ENCODE data around the gene BRI3. TPM values are rescaled to one million over a fixed set of nuclear protein-coding genes. Genes with fewer than 3 reads are reported as not detected.

Gene BRI3
- total and polyA plus RNA-seq, 2 of the 8 experiments (the other 6 are each of a cell fraction or from before 2014, with no cell fraction given): 77.5 to 93.4 TPM

- Histone ChIP-seq H3K23me2 (ENCODE audit: low read depth, low read length) (peaks cover 6% of the 10 kb centered on the region), H3K36me3 (ENCODE audit: control insufficient read depth in 2 of 4, insufficient read depth in 4 of 4, low read length in 3 of 4) (no peaks in the 10 kb centered on the region; a peak in 1 of 8 replicates), H4K8ac (ENCODE audit: extremely low read depth, insufficient read depth, low read length) (peak overlapping the region; percentile 26; the same call in 1 of the 2 replicates), H3K79me1 (ENCODE audit: low read depth, low read length) (no peaks in the 10 kb centered on the region; the same call in 1 of the 2 replicates), H2AFZ (ENCODE audit: low read length) (0 out of 2 replicates have a peak overlapping the region, but pooled peaks have one; percentile 91), H3K4me2 (ENCODE audit: insufficient read depth in 1 of 2, low read depth in 2 of 2, low read length in 2 of 2) (peak overlapping the region; percentile 91 to 94), H2AK5ac (ENCODE audit: low read depth, low read length) (no peak overlapping the region), H3K79me2 (ENCODE audit: control insufficient read depth in 1 of 2, insufficient read depth in 2 of 2, low read length in 2 of 2) (peaks cover 0 to 7% of the 10 kb centered on the region in 2 experiments; a peak in 1 of 4 replicates), H4K5ac (ENCODE audit: insufficient read length, low read depth, low read length) (no peak overlapping the region), H3K27ac (ENCODE audit: low read depth, low read length) (no peak overlapping the region), H3K56ac (replicated peaks; ENCODE audit: insufficient read length, low read depth, low read length) (no peak overlapping the region), H3K4me1 (replicated peaks in 1 of 4; ENCODE audit: control insufficient read depth in 3 of 4, insufficient read depth in 4 of 4, low read length in 3 of 4) (peaks cover 0 to 14% (median 3%) of the 10 kb centered on the region in 4 experiments; a peak in 4 of 7 replicates), H3K4ac (replicated peaks; ENCODE audit: insufficient read length, low read depth, low read length) (no peak overlapping the region), H4K20me1 (replicated peaks in 1 of 2; ENCODE audit: control insufficient read depth in 1 of 2, insufficient read depth in 2 of 2, low read length in 2 of 2) (no peaks in the 10 kb centered on the region), H2BK120ac (replicated peaks; ENCODE audit: low read depth, low read length) (no peak overlapping the region), H3K4me3 (ENCODE audit: extremely low read depth in 1 of 4, insufficient read depth in 2 of 4, low read depth in 3 of 4, low read length in 4 of 4) (peak overlapping the region; percentile 77 to 91 (median 86)), H2BK15ac (ENCODE audit: low read length) (no peak overlapping the region), H2BK20ac (ENCODE audit: low read length) (no peak overlapping the region), H2BK12ac (ENCODE audit: low read depth, low read length) (no peak overlapping the region), H3K14ac (ENCODE audit: insufficient read length) (no peak overlapping the region), H3K27me3 (replicated peaks in 1 of 4; ENCODE audit: control insufficient read depth in 3 of 4, extremely low read depth in 1 of 4, insufficient read depth in 3 of 4, low read length in 3 of 4) (no peaks in the 10 kb centered on the region; a peak in 1 of 7 replicates), H2BK5ac (ENCODE audit: low read depth, low read length) (no peak overlapping the region), H3K9ac (replicated peaks in 1 of 4; ENCODE audit: extremely low read depth in 1 of 4, low read depth in 3 of 4, low read length in 3 of 4) (peak overlapping the region in 2 of 4 experiments; percentile 50 to 54; a peak in 1 of 7 replicates), H3K18ac (ENCODE audit: extremely low read depth, low read length) (no peak overlapping the region), H4K91ac (replicated peaks; ENCODE audit: insufficient read length, low read length) (no peak overlapping the region), H3K9me3 (ENCODE audit: insufficient read depth in 2 of 2, low read depth in 1 of 2, low read length in 1 of 2) (no peaks in the 10 kb centered on the region), H3K23ac (ENCODE audit: insufficient read length) (no peak overlapping the region)
- FAIRE-seq: no peak
- TF ChIP-seq SRF (IDR thresholded peaks at IDR 0.05; ENCODE audit: low read depth, low read length): no peak
- no peak for TF ChIP-seq HDAC2 (IDR thresholded peaks at IDR 0.05; ENCODE audit: borderline replicate concordance in 1 of 2, low read depth in 2 of 2, low read length in 2 of 2)
- no peak for TF ChIP-seq POLR2A (IDR thresholded peaks at IDR 0.05; ENCODE audit: control extremely low read depth in 1 of 2, low read depth in 2 of 2, low read length in 2 of 2)
- TF ChIP-seq SIX5 (IDR thresholded peaks at IDR 0.05; ENCODE audit: low read depth, low read length): no peak
- no peak for TF ChIP-seq KDM4A (IDR thresholded peaks at IDR 0.05; ENCODE audit: low read depth, low read length, severe bottlenecking)
- TF ChIP-seq POU5F1 (IDR thresholded peaks at IDR 0.05; ENCODE audit: low read depth, low read length): no peak
- 23% methylated on average over 9 of the region's 9 CpGs; no CpG with 5 or more reads in 1 of the 2 experiments for WGBS, 2 experiments (ENCODE audit: extremely low coverage in 1 of 2, insufficient coverage in 1 of 2, insufficient read length in 1 of 2, insufficient replicate concordance in 2 of 2, low coverage in 1 of 2, low lambda C conversion rate in 2 of 2, missing lambda C conversion rate in 1 of 2)
- DNase-seq (ENCODE audit: low read depth in 1 of 2, low spot score in 2 of 2): no peak
- POLR2A ChIA-PET (ENCODE audit: partially characterized antibody): interaction anchor here (0.7 kb wide), 1 partner anchor 29 kb away, joined by 3 read pairs; no protein-coding TSS in a partner anchor
- CTCF ChIA-PET (ENCODE audit: partially characterized antibody): interaction anchor here (0.5 kb wide), 1 partner anchor 21 kb away, joined by 3 read pairs; no protein-coding TSS in a partner anchor
These were observed 30.3 kb upstream of the BRI3 start for GRCh38 chr7:98251231-98251600.
